ENCODE results near the gene PIK3R4.

PIK3R4 gene

DNA sequence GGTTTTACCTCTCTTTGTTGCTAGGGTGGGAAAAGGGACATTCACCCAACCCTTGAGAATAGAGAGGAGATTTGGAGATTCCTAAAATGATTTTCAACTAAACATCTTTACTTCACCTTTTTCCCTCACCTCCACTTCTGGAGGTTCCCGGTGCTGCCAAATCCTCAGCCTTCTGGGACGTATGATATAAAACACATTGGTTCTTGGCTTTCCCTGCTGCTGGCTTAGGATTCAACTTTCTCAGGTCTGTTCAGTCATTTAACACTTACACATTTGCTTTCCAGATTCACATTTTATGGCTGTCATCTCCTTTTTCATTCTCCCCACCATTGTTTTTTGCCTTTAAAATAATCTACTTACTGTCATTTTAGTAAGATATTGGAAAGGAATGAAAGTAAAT lies 106.6 kb downstream of the PIK3R4 start:
- no peak for DNase-seq (ENCODE audit: low spot score)

DNA sequence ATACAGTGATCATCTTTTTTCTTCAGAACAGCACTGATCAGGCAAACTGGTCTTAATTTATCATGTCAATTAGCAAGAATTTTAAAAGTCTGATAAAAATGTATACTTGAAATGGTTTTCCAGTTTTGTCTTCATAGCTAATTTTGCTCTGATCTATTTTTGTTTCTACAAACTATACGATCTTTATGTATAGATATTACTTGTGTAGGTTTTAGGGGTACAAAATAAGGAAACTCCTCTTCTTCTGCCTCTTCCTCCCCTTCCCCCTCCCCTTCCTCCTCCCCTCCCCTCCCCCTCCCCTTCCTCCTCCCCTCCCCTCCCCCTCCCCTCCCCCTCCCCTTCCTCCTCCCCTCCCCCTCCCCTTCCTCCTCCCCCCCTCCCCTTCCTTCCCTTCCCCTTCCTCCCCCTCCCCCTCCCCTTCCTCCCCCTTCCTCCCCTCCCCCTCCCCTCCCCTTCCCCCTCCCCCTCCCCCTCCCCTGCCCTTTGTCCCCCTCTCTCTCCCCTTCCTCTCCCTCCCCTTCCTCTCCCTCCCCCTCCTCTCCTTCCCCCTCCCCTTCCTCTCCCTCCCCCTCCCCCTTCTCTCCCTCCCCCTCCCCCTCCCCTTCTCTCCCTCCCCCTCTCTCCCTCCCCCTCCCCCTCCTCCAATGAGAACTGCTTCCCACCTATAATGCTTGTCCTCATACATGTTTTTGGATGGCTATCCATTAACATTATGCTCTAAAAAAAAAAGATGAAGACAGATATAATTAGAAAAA lies 110.0 kb downstream of the PIK3R4 start:
- DNase-seq (ENCODE audit: low spot score) = no peak

DNA sequence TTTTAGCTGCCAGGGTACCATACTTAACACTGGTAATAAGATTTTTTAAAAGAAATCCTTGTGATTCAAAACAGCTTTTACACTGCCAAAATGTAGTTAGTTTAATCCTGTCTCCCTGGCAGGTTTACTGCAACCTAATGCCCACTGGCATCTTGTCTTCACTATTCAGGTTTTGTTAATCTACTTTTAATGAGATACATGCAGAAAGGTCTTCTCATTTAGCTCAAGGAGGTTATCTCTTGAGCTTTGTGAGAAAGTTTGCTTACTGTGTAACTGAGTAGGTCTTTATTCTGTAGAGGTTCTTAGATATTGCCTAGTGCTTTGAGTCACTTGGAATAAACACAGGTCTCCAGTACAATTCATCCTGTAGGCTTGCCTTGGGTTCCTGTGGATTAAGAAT lies 110.7 kb downstream of the PIK3R4 start:
- DNase-seq (ENCODE audit: low spot score) = no peak

DNA sequence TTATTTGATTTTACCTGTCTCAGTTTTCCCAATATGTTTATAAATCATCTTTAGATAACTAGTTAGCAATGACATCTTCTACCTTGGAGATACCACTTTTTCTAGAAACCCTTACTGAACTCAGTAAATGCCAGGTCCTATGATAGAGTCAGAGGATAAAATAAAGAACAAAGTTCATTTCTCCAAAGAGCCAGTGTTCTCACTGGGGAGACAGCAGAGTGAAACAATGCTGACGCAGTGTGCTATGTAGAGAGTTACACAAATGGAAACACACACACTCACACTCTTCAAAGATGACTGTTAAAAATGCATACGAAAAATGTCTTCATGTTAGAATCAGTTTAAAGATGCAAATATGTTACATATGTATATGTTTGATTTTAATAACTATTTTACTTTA lies 111.3 kb downstream of the PIK3R4 start:
- no peak for DNase-seq (ENCODE audit: low spot score)
